ENCODE data around the gene CAMK2D.
"Not testable (repeated sequence)": the region's sequence is repeated elsewhere in the genome, so short reads cannot be mapped to it uniquely, and the experiment has no call there.

The CAMK2D gene

DNA sequence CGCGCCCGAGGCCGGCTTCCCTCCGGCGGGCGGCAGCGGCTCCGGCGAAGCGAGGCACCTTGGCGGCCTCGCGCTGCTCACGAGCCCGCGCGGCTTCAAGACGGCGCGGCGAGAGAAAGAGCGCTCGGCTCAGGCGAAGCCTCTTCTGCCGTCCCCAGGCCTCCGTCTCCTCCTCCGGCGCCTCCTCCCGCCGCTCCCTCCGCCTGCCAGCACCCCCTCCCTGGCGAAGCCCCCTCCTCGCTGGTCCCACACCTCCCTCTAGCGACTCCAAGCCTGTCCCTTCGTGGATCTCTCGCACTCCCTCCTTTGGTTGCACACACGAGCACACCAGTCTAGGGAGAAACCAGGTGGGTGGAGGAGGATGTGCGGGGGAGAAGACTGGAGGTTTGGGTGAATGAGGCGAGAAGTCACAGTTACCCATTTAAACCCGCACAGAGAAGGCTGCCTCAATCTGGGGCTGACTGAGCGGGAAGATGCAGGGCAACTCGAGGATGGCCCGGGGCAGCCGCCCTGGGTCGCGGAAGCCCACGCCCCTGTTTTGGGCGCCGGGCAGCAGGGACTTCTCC is at the start of gene CAMK2D:
Gene CAMK2D, minus strand, starts transcription at position 119 of the 566 bp plus-strand sequence. CDS start 670 bp downstream, outside the sequence.
- peak; percentile 90 for DNase-seq

DNA sequence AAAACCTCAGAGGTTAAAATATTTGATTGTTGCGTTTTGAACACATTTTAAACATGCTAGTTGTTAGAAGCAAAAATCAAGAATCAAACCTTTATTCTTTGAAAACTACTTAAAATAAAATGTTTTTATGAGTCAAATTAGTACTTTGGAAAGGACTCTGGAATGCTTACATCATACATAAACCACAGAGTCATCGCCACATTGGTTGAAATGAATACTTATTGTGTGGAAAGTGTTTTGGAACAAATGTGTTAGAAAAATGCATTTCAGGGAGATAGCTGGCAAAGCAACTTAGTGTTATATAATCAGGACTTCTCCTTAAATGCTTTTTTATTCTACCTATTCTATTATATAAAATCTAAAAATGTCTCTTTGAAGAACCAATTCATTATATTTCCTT is 49.4 kb upstream of the CAMK2D start:
- no peak for DNase-seq

- no peak for DNase-seq
Observed at GRCh38 chr4:113809311-113809710, 47.8 kb upstream of the CAMK2D start.

GRCh38 chr4:113806850-113807249 is 45.3 kb upstream of the CAMK2D start:
- no peak for DNase-seq

GRCh38 chr4:113801882-113802281 is 40.3 kb upstream of the CAMK2D start:
- no peak for DNase-seq

GRCh38 chr4:113796381-113796780 is 34.8 kb upstream of the CAMK2D start:
- not testable (repeated sequence) for DNase-seq

- DNase-seq, result no peak
Observed at GRCh38 chr4:113790478-113790877, 28.9 kb upstream of the CAMK2D start.

- DNase-seq, result peak; percentile 40
Observed at GRCh38 chr4:113788888-113789287, 27.4 kb upstream of the CAMK2D start.

DNA sequence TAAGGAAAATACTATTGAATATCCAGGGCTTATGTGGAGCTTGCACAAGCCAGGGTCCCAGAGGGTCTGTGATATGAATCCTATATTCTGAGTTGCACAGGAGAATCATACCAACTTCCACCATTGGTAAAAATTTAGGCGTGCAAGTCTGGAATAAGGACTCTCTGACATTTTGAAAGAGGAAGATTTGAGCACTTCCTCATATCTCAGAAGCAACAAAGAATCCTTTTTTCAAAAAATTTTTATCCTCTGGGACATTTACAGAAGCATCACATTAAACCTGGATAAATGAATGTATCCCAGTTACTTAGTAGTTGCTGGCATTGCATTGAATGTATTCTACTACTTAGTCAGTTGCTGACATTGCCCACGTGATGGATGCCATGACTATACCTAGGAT is 24.2 kb upstream of the CAMK2D start:
- no peak for DNase-seq

DNA sequence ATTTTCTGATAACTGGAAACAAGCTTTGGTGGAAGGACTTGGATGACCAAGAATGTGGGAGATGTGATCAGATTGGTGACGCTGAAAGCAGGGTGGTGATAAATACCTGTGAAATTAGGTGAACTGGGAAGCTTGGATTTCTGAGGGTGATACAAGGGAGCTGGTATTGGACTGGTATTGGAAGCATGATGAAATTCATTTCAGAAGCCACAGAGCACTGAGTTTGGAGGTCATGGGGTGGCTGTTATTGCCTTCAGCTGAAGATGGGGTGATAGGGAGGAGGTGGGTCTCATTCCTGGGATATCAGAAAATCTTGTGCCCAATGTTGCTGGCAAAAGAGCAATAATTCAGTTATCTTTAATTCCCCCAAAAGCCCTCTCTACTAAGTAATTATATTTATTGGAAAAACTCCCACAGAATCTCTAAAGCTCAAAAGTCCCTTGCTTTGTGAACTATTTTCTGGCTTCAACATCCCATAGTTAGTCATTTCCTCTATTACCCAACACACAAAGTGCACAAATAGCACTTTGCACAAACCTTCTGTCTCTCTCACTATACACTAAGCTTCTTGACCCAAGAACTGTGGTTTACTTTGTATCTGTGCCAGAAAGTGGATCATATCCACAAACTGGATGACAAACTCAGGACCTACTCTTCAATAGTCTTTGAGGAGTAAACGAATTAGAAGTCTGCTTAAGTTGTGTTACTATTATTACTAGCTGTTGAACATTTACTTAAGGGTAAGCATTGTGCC is 23.1 kb upstream of the CAMK2D start:
- no peak for DNase-seq

- no peak for DNase-seq
Observed at GRCh38 chr4:113783701-113784100, 22.2 kb upstream of the CAMK2D start.

- no peak for DNase-seq
Observed at GRCh38 chr4:113783289-113783688, 21.8 kb upstream of the CAMK2D start.

DNA sequence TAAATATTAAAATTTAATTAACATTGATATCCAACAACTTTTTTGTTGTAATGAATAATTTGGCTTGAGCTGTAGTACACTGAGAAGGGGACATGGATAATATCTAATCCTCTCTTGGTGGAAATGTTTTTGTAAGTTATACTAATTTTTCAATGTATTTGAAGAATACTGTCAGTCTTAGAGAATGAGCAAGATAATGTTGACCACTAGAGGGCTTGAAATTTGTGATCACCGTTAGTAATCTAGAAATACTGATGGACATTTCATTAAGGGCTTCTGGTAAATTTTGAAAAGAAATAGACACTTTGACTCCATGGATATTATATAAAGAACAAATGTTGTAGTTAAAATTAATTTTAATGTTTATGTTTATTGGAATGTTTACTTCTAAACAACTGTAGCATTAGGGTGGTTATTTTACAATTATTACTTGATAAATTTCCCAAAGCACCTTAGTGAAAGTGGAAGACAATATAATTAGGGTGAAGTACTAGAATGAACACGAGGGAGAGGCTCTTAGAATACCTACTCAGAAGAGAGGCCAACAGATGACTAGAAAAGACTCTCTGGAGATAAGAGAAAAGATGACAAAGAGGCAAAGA is 20.0 kb upstream of the CAMK2D start:
- DNase-seq, result peak; percentile 32

DNA sequence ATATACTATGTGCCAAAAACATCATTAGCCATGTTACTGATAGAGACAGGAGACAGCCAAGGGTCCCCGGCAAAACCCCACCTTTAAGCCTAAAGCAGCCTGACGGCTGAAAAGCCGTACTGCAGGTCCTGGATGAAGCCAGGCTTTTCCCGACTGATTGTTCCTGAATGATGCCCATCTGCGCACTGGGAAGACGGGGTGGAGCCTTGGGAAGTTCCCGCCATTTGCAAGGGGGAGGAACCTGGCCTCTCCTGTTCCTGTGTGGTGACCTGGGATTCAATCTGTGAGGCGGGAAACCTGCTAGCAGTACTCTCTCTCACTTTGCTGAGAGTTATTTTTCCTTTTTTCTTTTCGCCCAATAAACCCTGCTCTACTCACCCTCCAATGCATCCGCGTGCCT is 15.1 kb upstream of the CAMK2D start:
- DNase-seq, result no peak

DNA sequence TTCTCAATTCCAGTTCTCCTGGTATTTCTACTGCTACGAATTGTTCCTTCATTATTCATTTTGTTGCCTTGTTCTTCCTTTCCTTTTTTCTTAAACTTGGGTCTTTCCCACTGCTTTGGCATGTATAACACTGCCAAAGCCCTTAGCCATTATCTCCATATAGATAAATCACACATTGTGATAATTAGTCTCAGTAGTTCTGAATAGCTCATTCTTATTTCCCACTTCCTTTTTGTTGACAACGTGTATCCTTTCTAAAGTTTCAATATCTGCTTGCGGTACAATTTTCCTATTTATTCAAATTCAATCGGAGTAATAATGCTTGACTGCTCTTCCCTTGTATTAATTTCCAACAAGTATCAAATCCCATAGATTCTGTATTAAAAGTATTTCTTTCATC is 14.5 kb upstream of the CAMK2D start:
- no peak for DNase-seq

DNA sequence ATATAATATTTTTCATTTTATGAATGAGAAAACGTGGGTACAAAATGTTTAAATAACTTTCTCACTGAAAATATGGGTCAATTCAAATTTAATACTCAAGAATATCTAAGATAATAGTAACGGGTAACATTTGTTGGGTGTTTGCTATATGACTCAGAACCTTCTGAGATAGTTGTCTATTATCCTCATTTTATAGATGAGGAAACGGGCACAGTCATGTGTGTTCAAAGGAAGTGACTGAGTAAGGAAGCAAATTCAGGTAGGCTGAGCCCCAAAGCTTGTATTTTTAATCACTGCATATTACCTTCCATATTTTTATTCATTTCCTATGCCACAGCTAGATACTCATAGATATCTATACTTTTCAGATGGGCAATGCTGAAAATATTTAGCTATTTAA is 12.2 kb upstream of the CAMK2D start:
- DNase-seq, result no peak

DNA sequence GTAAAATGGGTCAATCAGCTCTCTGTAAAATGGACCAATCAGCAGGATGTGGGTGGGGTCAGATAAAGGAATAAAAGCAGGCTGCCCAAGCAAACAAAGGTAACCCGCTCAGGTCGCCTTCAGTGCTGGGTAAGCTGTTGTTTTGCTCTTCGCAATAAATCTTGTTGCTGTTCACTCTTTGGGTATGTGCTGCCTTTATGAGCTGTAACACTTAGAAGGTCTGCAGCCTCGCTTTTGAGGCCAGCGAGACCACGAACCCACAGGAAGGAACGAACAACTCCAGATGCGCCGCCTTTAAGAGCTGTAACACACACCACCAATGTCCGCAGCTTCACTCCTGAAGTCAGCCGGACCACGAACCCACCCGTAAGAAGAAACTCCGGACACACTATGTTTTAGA is 11.5 kb upstream of the CAMK2D start:
- no peak for DNase-seq

DNA sequence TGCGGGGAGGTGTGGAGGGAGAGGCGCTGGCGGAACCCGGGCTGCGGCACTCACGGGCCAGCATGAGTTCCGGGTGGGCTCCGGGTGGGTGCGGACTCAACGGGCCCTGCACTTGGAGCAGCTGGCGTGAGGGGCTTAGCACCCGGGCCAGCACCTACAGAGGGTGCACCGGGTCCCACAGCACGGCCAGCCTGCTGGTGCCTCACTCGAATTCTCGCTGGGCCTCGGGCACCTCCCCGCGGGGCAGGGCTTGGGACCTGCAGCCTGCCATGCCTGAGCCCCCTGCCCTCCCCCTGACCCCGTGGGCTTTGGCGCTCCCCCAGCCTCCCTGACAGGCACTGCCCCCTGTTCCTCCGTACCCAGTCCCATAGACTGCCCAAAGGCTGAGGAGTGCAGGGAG is 10.8 kb upstream of the CAMK2D start:
- DNase-seq, result no peak

DNA sequence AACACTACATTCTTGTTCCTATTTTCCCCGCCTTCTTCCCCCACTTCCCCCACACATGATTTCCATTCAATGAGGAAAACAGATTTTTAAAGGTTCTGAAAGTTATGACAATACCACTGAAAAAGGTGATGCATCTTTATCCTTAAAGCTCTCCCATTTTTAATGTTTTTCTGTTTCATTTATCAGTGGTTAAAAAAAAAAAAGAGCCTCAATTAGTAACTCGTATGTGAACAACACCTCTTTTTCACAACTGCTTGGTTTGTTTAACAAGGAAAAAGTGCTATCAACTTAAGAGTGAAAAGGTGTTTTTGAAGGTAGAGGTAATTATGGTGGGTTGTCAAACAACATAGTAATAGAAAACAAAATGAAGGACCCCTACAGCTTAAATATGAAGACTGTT is 8.2 kb upstream of the CAMK2D start:
- no peak for DNase-seq

GRCh38 chr4:113768952-113769351 is 7.4 kb upstream of the CAMK2D start:
- no peak for DNase-seq

DNA sequence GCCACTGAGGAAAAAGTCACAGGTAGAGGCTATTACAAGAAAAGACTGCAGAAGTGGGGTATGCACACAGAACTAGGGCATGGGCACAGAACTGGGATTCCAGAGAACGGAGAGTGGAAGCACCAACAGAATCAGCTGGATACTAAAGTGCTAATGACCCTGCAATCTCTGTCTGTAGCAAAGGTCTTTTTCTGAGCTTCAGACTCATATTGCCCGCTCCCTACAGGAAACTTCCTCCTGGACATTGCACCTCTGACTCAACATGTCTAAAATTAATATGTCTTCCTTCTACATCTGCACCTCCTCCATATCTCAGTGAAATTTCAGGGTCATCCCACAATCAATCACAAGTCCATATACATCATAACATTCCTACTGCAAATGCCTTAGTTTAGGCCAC is 5.3 kb upstream of the CAMK2D start:
- no peak for DNase-seq

DNA sequence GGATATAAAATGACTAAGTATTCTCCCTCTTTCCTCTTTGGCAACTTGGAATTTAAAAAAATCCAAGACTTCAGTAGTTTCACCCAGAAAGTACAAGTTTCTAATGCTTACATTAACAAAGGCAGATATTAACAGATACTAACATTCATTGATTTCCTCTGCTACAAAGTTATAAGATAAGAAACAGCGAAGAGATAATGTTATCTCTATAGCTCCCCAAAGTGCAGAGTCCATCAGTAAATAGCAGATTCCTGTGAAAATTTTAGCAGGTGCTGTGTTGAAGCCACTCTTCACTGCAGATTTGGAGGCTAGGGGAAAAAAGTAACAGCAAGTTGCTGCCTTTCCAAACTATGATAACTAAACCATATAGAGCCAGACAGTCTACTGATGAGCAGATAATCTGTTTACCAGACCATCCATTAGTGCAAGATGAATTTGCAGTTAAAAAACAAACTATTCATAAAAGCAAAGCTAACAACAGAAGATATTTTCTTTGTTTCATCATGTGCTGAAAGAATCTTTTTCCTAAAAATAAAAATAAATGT is 3.3 kb upstream of the CAMK2D start:
- DNase-seq, result no peak

DNA sequence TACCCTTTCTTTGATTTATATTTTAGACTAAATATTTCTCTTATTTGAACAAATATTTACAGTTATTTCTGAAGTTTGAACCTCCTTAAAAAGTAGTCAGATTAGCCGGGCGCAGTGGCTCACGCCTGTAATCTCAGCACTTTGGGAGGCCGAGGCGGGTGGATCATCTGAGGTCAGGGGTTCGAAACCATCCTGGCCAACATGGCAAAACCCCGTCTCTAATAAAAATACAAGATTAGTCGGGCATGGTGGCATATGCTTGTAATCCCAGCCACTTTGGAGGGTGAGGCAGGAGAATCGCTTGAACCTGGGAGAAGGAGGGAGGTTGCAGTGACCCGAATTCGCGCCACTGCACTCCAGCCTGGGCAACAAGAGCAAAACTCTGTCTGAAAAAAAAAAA is 2.4 kb upstream of the CAMK2D start:
- DNase-seq, result not testable (repeated sequence)

DNA sequence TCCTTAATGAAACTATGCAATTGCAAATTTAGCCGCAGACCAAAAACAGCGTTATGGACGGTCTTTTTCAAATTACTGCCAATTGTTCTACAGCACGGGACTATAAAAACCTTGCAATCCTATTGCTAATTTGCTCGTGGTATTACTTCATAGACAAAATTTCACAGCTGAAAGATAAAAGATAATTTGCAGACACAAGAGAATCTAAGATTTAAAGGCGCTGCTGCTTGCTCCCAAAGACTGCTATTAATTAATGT is 1.4 kb upstream of the CAMK2D start:
- no peak for DNase-seq

All from NCI-H69 (cell line).